Left lung (tissue), 10 donors: ENCODE results near the gene ALPP. TPM values are rescaled to one million over a fixed set of nuclear protein-coding genes. Genes with fewer than 3 reads are reported as not detected.
"Not testable (repeated sequence)": the region's sequence is repeated elsewhere in the genome, so short reads cannot be mapped to it uniquely, and the experiment has no call there.

Source experiments
- ATAC-seq: fragments of 200-7000 bp; cut with Tn5 transposase; one replicate; pipeline ENCODE4 v1.9.1; 2020; ENCODE audit warnings: moderate library complexity
- DNase-seq, 4 donors: peaks; one replicate each; pipeline ENCODE4 v3.0.0-alpha.2; 2013 to 2020
- H3K27ac ChIP-seq, 2 donors: fragments of 200-600 bp; sonication (generic) in 1 of 2; one replicate each; pipeline versions ENCODE4 v1.5.0 to v1.8.0; 2020 to 2021
- H3K27me3 ChIP-seq, 2 donors: fragments of 200-600 bp; sonication (generic) in 1 of 2; one replicate each; pipeline versions ENCODE4 v1.5.0 to v1.8.0; 2020 to 2021
- H3K36me3 ChIP-seq, 2 donors: fragments of 200-600 bp; sonication (generic) in 1 of 2; one replicate each; pipeline versions ENCODE4 v1.5.0 to v1.8.0; 2020 to 2021
- H3K4me1 ChIP-seq, 2 donors: fragments of 200-600 bp; one replicate each; pipeline ENCODE4 v1.8.0; 2021
- H3K4me3 ChIP-seq, 2 donors: fragments of 200-600 bp; sonication (generic) in 1 of 2; one replicate each; pipeline versions ENCODE4 v1.5.0 to v1.8.0; 2020 to 2021; ENCODE audit warnings: mild to moderate bottlenecking in 1 of 2
- H3K9me3 ChIP-seq, 2 donors: fragments of 200-600 bp; sonication (generic) in 1 of 2; one replicate each; pipeline versions ENCODE4 v1.5.0 to v1.8.0; 2020 to 2021
- intact Hi-C, 2 donors: fragments of 100-400 bp; cut with DNase I; formaldehyde crosslinking; loops; one replicate each; pipeline versions ENCODE4 v1.11.2 to v1.14.2; 2022
- polyA plus RNA-seq, 6 donors: library from polyadenylated mRNA; unstranded; fragments of 120-200 nt; gene quantifications; one replicate each; pipeline ENCODE4 v1.2.1, GENCODE V29; 2013; ENCODE audit not compliant: insufficient read length in 6 of 6
- total RNA-seq, 2 donors: library from RNA; stranded (reverse); fragmentation: NEBNext Ultra II Directional; extraction: Animal tissue kit (Norgen Biotek cat#: 25700); gene quantifications; one replicate each; pipeline ENCODE4 v1.2.1, GENCODE V29; 2021
- TF ChIP-seq, protein P1 (sequence below), 2 donors: fragments of 200-600 bp; sonication (generic) in 1 of 2; IDR thresholded peaks; one replicate each; pipeline versions ENCODE4 v1.5.0 to v1.8.0; 2021; ENCODE audit warnings: antibody characterized with exemption in 2 of 2
- donor health status: DM: no; HTN: yes; CAD: no.
- donor health status: DM: no; HTN: no; CAD: no.

ALPP gene
- total and polyA plus RNA-seq, 8 donors, result 0.07 to 14.1 (median 0.18) TPM; not detected in 3

DNA sequence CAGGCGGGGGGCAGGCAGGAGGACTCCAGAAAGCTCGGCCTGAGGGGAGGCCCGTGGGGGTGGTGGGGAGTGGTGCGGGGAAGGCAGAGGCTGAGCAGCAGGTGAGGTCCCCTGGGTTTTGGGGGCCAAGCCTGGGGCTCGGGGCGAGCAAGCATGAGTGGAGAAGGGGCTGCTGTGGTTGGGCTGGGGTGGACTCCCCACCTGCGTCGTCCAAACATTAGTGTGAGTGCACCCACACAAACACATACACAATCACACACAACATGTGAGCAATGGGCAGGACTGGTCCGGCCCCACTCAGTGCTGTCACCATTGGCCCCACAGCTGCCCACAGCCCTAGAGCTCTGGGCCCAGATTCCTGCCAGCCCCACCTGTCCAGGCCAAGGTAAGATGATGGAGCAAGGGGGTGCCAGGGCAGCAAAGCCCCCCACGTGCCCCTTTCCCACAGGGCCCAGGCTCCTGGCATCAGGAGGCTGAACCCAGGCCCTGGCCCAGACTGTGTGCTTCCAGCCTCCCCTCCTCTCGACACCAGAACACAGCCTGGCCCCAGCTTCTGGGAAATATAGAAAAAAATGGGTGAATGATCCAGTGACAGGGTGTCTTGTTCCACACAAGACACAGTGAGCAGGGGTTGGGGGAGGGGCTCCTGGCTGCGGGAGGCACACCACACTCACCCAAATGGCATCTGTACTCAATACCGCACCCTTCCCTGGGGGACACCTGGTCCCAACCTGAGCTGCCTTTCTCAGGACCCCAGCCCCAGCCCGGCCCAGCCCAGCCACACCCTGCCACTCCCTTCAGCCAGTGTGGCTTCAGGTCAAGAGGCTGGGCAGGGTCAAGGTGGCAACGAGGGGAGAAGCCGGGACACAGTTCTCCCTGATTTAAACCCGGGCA is 463 bp upstream of the ALPP start:
- no peaks in the 10 kb centered on the region for H3K9me3 ChIP-seq
- peak in 1 of 4 donors; percentile 76 for DNase-seq

GRCh38 chr2:232379610-232380590 is 1.3 kb downstream of the ALPP start:
- H3K36me3 ChIP-seq, H3K27ac ChIP-seq, H3K9me3 ChIP-seq, H3K4me1 ChIP-seq, H3K4me3 ChIP-seq, intact Hi-C loops, DNase-seq, ATAC-seq: not testable (repeated sequence)
- peaks cover 8 to 51% of the 10 kb centered on the region in 2 donors for H3K27me3 ChIP-seq

More for the DNA sequence above, 463 bp upstream of the ALPP start:
- Histone ChIP-seq H3K27ac (no peak overlapping the region), H3K27me3 (peaks cover 8 to 34% of the 10 kb centered on the region in 2 donors), H3K36me3 (no peaks in the 10 kb centered on the region), H3K4me3 (no peak overlapping the region), H3K4me1 (no peaks in the 10 kb centered on the region)
- intact Hi-C loops, result no loop called here
- peak; percentile 55 for ATAC-seq
- TF ChIP-seq, protein P1, sequence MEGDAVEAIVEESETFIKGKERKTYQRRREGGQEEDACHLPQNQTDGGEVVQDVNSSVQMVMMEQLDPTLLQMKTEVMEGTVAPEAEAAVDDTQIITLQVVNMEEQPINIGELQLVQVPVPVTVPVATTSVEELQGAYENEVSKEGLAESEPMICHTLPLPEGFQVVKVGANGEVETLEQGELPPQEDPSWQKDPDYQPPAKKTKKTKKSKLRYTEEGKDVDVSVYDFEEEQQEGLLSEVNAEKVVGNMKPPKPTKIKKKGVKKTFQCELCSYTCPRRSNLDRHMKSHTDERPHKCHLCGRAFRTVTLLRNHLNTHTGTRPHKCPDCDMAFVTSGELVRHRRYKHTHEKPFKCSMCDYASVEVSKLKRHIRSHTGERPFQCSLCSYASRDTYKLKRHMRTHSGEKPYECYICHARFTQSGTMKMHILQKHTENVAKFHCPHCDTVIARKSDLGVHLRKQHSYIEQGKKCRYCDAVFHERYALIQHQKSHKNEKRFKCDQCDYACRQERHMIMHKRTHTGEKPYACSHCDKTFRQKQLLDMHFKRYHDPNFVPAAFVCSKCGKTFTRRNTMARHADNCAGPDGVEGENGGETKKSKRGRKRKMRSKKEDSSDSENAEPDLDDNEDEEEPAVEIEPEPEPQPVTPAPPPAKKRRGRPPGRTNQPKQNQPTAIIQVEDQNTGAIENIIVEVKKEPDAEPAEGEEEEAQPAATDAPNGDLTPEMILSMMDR (IDR thresholded peaks at IDR 0.05), result no peak

DNA sequence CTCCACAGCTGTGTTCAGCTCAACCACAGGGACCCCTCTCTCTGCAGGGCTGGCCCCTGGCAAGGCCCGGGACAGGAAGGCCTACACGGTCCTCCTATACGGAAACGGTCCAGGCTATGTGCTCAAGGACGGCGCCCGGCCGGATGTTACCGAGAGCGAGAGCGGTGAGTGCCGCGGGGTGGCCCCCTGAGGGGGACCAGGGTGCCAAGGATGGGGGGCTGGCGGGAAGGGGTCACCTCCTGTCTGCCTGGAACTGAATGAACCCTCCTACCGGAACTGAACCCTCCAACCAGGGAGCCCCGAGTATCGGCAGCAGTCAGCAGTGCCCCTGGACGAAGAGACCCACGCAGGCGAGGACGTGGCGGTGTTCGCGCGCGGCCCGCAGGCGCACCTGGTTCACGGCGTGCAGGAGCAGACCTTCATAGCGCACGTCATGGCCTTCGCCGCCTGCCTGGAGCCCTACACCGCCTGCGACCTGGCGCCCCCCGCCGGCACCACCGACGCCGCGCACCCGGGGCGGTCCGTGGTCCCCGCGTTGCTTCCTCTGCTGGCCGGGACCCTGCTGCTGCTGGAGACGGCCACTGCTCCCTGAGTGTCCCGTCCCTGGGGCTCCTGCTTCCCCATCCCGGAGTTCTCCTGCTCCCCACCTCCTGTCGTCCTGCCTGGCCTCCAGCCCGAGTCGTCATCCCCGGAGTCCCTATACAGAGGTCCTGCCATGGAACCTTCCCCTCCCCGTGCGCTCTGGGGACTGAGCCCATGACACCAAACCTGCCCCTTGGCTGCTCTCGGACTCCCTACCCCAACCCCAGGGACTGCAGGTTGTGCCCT is 2.9 kb downstream of the ALPP start:
- H3K9me3 ChIP-seq, ATAC-seq, H3K36me3 ChIP-seq, intact Hi-C loops, H3K4me3 ChIP-seq, H3K4me1 ChIP-seq, H3K27ac ChIP-seq: not testable (repeated sequence)
- H3K27me3 ChIP-seq, result peaks cover 20 to 64% of the 10 kb centered on the region in 2 donors
- peak in 1 of 4 donors; percentile 79 for DNase-seq

GRCh38 chr2:232382331-232383225 is 4.0 kb downstream of the ALPP start:
- DNase-seq, result no peak
- intact Hi-C loops, result no loop called here

DNA sequence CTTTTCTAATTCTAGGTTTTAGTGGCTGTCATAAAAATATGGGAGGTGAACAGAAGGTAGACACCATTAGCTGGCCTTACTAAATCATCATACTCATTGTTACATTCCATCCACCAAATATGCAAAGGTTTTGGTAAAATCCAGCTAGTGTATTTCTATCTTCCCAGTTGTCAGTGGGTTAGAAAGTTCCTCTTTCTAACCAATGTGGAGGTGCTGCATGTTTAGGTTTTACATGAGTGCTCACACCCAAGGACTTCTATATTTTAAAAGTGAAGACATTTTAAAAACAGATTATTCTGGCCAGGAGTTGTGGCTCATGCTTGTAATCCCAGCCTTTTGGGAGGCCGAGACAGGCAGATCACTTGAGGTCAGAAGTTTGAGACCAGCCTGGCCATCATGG is 5.9 kb downstream of the ALPP start:
- Histone ChIP-seq H3K27me3 (peaks cover 49 to 93% of the 10 kb centered on the region in 2 donors), H3K4me3 (no peak overlapping the region), H3K27ac (no peak overlapping the region), H3K9me3 (no peaks in the 10 kb centered on the region), H3K36me3 (no peaks in the 10 kb centered on the region), H3K4me1 (peaks cover 0 to 6% of the 10 kb centered on the region in 2 donors)
- TF ChIP-seq, protein P1 (IDR thresholded peaks at IDR 0.05), result no peak
- DNase-seq (no peak), ATAC-seq (no peak)
- intact Hi-C loops, result no loop called here

More at GRCh38 chr2:232382331-232383225, 4.0 kb downstream of the ALPP start:
- TF ChIP-seq, protein P1 (IDR thresholded peaks at IDR 0.05), result no peak
- Histone ChIP-seq H3K36me3 (no peaks in the 10 kb centered on the region), H3K9me3 (no peaks in the 10 kb centered on the region), H3K27me3 (peaks cover 31 to 75% of the 10 kb centered on the region in 2 donors), H3K27ac (no peak overlapping the region), H3K4me1 (peaks cover 0 to 6% of the 10 kb centered on the region in 2 donors), H3K4me3 (no peak overlapping the region)
- no peak for ATAC-seq

- DNase-seq, ATAC-seq, H3K9me3 ChIP-seq, H3K36me3 ChIP-seq, intact Hi-C loops, H3K4me1 ChIP-seq, H3K27ac ChIP-seq, H3K4me3 ChIP-seq: not testable (repeated sequence)
- H3K27me3 ChIP-seq, result peaks cover 49 to 91% of the 10 kb centered on the region in 2 donors
Observed at GRCh38 chr2:232385058-232385457, 6.5 kb downstream of the ALPP start.
